ENCODE measurements around the gene NOS3. TPM values are rescaled to one million over a fixed set of nuclear protein-coding genes. Genes with fewer than 3 reads are reported as not detected.

The NOS3 gene
- 0.22 to 0.70 TPM (median 0.42 TPM) in 5 replicates for total RNA-seq (2022; extraction: Qiagen RNA extraction)

DNA sequence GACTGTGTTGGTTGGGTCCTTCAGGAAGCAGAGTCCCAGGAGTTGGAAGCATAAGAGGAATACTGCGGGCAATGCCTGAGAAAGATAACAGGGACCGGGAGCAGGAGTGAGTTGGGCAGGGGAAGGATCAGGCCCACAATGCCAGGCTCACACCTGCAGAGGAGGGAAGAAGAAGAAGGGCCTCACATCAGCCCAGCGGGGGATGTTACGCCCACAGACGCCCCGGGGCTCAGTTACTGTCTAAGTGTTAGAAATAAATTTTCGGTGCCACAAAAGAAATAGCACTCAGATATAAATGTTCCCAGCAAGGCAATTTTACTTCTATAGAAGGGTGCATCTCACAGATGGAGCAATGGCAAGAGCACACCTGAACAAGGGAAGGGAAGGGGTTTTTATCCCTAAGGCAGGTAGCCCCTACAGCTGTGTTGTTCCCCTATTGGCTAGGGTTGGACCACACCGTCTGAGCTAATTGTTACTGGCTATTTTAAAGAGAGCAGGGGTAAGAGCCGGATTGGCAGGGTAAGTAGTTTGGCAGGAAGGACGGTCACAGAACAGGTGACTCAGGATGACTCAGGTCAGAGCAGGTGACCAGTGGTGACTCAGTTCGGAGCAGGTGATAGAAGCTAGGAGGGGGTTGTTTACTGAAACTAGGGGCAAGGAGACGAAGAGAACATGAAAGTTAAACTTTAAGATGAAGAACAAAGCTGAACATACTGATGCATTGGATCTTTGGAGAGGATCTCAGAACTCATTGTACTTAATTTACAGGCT lies at the start of gene NOS3:
TSS of gene NOS3 (plus strand) at position 602 of the 771 bp plus-strand sequence. CDS start 2,787 bp downstream, outside the sequence.

GRCh38 chr7:150978126-150978789 lies 12.6 kb upstream of the NOS3 start, which contains the start of gene KCNH2:
KCNH2 (minus strand) TSS chr7:150978321; CDS start chr7:150977913, 408 bp downstream.

GRCh38 chr7:151024435-151025056 lies 33.7 kb downstream of the NOS3 start, which contains the start of gene ATG9B:
ATG9B (minus strand) TSS chr7:151024494; CDS start chr7:151024423, 71 bp downstream.

GRCh38 chr7:151028131-151028947 lies 37.5 kb downstream of the NOS3 start, which contains the start of gene ABCB8:
ABCB8 (plus strand) TSS chr7:151028450; CDS start chr7:151028516, 66 bp downstream.

DNA sequence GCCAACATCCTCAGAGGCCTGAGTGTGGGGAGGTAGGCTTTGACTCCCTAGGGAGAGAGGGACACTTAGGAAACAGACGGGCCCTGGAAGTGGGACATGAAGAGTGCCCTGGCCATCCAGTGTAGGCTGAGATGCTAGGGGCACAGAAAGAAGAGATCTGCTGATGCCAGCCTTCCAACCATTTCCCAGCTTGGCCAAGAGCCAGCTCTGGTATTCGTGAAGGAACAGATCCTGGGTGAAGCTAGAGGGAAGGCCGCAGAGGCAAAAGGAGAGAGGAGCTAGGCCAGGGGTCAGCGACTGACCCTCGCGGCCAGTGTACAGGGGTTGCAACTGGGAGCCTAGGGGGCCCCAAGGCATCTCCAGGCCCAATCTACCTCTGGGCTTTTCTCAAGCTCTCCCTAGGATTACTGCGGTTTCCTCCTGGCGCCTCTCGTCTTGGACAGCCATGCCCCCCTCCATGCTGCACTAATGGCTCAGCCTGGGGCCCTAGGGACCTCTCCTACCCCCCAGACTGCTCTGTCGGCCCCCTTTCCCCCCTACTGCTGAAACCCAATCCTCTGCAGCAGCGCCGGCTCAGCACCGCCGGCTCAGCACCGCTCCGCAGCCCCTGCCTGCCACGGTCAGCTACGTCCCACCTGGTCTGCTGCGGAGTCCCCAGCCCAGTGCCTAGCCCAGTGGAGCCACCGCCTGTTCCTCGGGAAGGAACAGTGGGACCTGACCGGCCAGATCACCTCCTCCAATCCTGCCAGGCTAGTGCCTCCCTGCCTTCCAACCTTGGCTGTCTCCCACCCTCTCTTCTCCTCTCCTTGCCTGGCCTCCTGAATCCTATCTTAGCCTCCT lies 57.4 kb downstream of the NOS3 start, which contains the start of gene ASIC3:
TSS of gene ASIC3 (plus strand) at position 556 of the 840 bp plus-strand sequence. CDS start 355 bp downstream, outside the sequence.

DNA sequence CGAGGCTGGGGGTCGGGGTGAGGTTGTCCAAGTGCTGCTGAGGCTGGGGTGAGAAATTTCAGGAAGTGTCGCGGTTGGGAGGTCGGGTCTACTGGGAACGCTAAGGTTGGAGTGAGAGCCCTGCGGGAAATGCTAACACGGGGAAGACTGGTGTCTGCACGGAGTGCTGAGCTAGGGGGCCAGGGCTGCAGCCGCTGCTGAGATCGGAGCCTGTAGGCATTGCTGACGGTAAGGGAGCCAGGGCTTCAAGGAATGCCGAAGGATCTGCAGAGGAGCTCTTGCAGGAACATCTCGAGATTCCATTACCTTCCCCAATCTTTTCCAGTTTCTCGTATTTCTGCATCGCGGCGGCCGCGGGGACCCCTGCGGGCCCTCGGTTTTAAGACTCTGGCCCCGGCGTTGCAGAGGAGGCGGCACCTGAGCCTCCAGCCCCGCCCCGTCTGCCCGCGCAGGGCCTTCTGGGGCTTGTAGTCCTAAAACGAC lies 66.7 kb downstream of the NOS3 start, which contains the start of gene CDK5:
TSS of gene CDK5 (minus strand) at position 392 of the 483 bp plus-strand sequence. CDS start at position 343, 49 bp downstream.

DNA sequence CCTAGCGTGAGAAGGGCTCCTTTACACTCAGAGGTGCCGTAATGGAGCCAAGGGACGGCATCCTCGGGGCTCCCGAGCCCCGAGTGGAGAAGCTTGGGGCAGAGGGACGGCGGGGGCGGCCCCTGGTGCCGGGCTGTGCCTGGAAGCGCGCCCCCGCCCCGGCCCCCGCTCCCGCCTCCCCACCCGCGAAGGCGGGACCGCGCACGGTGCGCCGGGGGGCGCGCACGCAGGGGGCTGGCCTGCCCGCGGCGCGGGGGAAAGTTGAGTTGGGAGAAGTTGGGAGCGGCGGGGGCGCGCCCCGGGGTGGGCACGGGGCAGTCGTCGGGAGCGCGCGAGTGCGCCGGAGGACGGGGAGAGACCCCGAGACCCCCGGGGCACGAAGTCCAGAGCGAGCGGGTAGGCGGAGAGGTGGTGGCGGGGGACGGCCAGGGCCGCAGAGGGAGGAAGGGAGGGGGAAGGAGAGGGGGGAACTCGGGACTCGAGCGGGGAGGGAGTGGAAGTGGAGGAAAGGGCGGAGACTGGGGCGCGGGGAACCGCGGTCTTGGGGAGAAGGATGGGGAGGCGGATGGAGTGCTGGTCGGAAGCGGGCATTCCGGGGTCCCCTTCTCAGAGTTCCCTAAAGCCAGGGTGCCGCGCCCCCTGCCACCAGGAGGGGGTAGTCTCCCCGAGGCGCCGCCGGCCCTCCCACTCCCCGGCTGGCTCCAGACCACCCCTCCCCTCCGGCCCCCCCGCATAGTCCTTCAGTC lies 68.7 kb downstream of the NOS3 start, which contains the start of gene SLC4A2:
TSS of gene SLC4A2 (plus strand) at position 223 of the 746 bp plus-strand sequence. CDS start 2,399 bp downstream, outside the sequence.

Other genes with a start within 250 kb of the NOS3 start
- 0.12 to 0.22 TPM (median 0.14 TPM) in 3 of 5 replicates, not detected in the others for gene TMEM176B, start 190.7 kb upstream of the NOS3 start, total RNA-seq (2022; extraction: Qiagen RNA extraction)
- gene TMEM176A, start 190.2 kb upstream of the NOS3 start, total RNA-seq (2022; extraction: Qiagen RNA extraction) = 0.09 TPM in 1 of 5 replicates, not detected in the others
- 0.08 TPM in 1 of 5 replicates, not detected in the others for gene AOC1, start 138.5 kb upstream of the NOS3 start, total RNA-seq (2022; extraction: Qiagen RNA extraction)
- gene KCNH2, start 12.7 kb upstream of the NOS3 start, total RNA-seq (2022; extraction: Qiagen RNA extraction) = 3.9 to 6.3 TPM (median 5.7 TPM) in 5 replicates
- 0.39 to 0.69 TPM (median 0.61 TPM) in 5 replicates for gene ATG9B, start 33.5 kb downstream of the NOS3 start, total RNA-seq (2022; extraction: Qiagen RNA extraction)
- 31.2 to 46.1 TPM (median 43.3 TPM) in 5 replicates for gene ABCB8, start 37.4 kb downstream of the NOS3 start, total RNA-seq (2022; extraction: Qiagen RNA extraction)
- 3.9 to 11.3 TPM (median 9.0 TPM) in 5 replicates for gene ASIC3, start 57.5 kb downstream of the NOS3 start, total RNA-seq (2022; extraction: Qiagen RNA extraction)
- gene CDK5, start 66.9 kb downstream of the NOS3 start, total RNA-seq (2022; extraction: Qiagen RNA extraction) = 30.7 to 35.8 TPM (median 31.2 TPM) in 5 replicates
- 161 to 286 TPM (median 257 TPM) in 5 replicates for gene SLC4A2, start 68.6 kb downstream of the NOS3 start, total RNA-seq (2022; extraction: Qiagen RNA extraction)
- 46.1 to 78.7 TPM (median 71.2 TPM) in 5 replicates for gene FASTK, start 89.8 kb downstream of the NOS3 start, total RNA-seq (2022; extraction: Qiagen RNA extraction)
- 31.3 to 61.4 TPM (median 56.8 TPM) in 5 replicates for gene TMUB1, start 92.5 kb downstream of the NOS3 start, total RNA-seq (2022; extraction: Qiagen RNA extraction)
- gene AGAP3, start 95.5 kb downstream of the NOS3 start, total RNA-seq (2022; extraction: Qiagen RNA extraction) = 42.8 to 62.4 TPM (median 57.0 TPM) in 5 replicates
- gene GBX1, start 176.7 kb downstream of the NOS3 start, total RNA-seq (2022; extraction: Qiagen RNA extraction) = 0.09 to 0.22 TPM (median 0.13 TPM) in 4 of 5 replicates, not detected in the other
- not detected in 5 replicates for gene ASB10, start 196.2 kb downstream of the NOS3 start, total RNA-seq (2022; extraction: Qiagen RNA extraction)
- not detected in 5 replicates for gene H2BK1, start 219.5 kb downstream of the NOS3 start, total RNA-seq (2022; extraction: Qiagen RNA extraction)
- gene ABCF2, start 236.2 kb downstream of the NOS3 start, total RNA-seq (2022; extraction: Qiagen RNA extraction) = 53.6 to 63.8 TPM (median 60.7 TPM) in 5 replicates
- 31.9 to 48.5 TPM (median 41.8 TPM) in 5 replicates for gene CHPF2, start 241.5 kb downstream of the NOS3 start, total RNA-seq (2022; extraction: Qiagen RNA extraction)

All from A549 treated with dexamethasone at 1 μM for 4 hours (cell line).